Peyer's patch (tissue), 4 donors: ENCODE results near the gene CEP126. TPM values are rescaled to one million over a fixed set of nuclear protein-coding genes. Genes with fewer than 3 reads are reported as not detected.
"Not testable (repeated sequence)": the region's sequence is repeated elsewhere in the genome, so short reads cannot be mapped to it uniquely, and the experiment has no call there.

Experiments used
- DNase-seq, 3 donors: peaks; one replicate each; pipeline ENCODE4 v3.0.0-alpha.2; 2017 to 2019
- H3K27ac ChIP-seq, 4 donors: fragments of 200-600 bp; sonication (generic); one replicate each; pipeline ENCODE4 v1.5.1; 2016 to 2019
- H3K27me3 ChIP-seq, 2 donors: fragments of 200-600 bp; sonication (generic); one replicate each; pipeline ENCODE4 v1.5.1; 2019
- H3K36me3 ChIP-seq, 3 donors: fragments of 200-600 bp; sonication (generic); one replicate each; pipeline ENCODE4 v1.5.1; 2016 to 2019
- H3K4me1 ChIP-seq, 4 donors: fragments of 200-600 bp; sonication (generic); one replicate each; pipeline ENCODE4 v1.5.1; 2016 to 2019
- H3K4me3 ChIP-seq, 4 donors: fragments of 200-600 bp; sonication (generic); 1 replicate in 3 of 4; 2 replicates in 1 of 4; pipeline ENCODE4 v1.5.1; 2016 to 2019; ENCODE audit warnings: mild to moderate bottlenecking in 1 of 4
- H3K9me3 ChIP-seq, 4 donors: fragments of 200-600 bp; sonication (generic); one replicate each; pipeline ENCODE4 v1.5.1; 2016 to 2019; ENCODE audit warnings: mild to moderate bottlenecking in 1 of 4
- POLR2A ChIP-seq, 2 donors: fragments of 450-650 bp; IDR thresholded peaks; one replicate each; pipeline ENCODE4 v1.5.1; 2017; ENCODE audit warnings: antibody characterized with exemption in 2 of 2, mild to moderate bottlenecking in 2 of 2, moderate library complexity in 2 of 2
- total RNA-seq, 4 donors: library from RNA; depleted of rRNA; stranded (reverse); fragments of >200 nt; gene quantifications; one replicate each; pipeline ENCODE4 v1.1.0, GENCODE V29; 2016
- TF ChIP-seq, protein P1 (sequence below), 6 experiments: fragments of 450-650 bp in 4 of 6; fragments of 200-600 bp in 2 of 6; sonication (generic) in 1 of 6; IDR thresholded peaks; one replicate each; pipeline ENCODE4 v1.5.1; 2017 to 2019; ENCODE audit warnings: antibody characterized with exemption in 6 of 6, mild to moderate bottlenecking in 3 of 6, moderate library complexity in 1 of 6

Gene CEP126
- total RNA-seq, 4 donors from 2014 or later: 2.0 to 12.4 (median 4.2) TPM

- Histone ChIP-seq H3K36me3 (no peaks in the 10 kb centered on the region), H3K27ac (no peak overlapping the region), H3K4me3 (no peak overlapping the region), H3K9me3 (no peaks in the 10 kb centered on the region), H3K4me1 (no peaks in the 10 kb centered on the region), H3K27me3 (no peaks in the 10 kb centered on the region)
- DNase-seq: no peak
- TF ChIP-seq, protein P1, sequence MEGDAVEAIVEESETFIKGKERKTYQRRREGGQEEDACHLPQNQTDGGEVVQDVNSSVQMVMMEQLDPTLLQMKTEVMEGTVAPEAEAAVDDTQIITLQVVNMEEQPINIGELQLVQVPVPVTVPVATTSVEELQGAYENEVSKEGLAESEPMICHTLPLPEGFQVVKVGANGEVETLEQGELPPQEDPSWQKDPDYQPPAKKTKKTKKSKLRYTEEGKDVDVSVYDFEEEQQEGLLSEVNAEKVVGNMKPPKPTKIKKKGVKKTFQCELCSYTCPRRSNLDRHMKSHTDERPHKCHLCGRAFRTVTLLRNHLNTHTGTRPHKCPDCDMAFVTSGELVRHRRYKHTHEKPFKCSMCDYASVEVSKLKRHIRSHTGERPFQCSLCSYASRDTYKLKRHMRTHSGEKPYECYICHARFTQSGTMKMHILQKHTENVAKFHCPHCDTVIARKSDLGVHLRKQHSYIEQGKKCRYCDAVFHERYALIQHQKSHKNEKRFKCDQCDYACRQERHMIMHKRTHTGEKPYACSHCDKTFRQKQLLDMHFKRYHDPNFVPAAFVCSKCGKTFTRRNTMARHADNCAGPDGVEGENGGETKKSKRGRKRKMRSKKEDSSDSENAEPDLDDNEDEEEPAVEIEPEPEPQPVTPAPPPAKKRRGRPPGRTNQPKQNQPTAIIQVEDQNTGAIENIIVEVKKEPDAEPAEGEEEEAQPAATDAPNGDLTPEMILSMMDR (IDR thresholded peaks at IDR 0.05): no peak
- no peak for TF ChIP-seq POLR2A (IDR thresholded peaks at IDR 0.05)
Measured at GRCh38 chr11:101949680-101950220, 34.9 kb downstream of the CEP126 start.

DNA sequence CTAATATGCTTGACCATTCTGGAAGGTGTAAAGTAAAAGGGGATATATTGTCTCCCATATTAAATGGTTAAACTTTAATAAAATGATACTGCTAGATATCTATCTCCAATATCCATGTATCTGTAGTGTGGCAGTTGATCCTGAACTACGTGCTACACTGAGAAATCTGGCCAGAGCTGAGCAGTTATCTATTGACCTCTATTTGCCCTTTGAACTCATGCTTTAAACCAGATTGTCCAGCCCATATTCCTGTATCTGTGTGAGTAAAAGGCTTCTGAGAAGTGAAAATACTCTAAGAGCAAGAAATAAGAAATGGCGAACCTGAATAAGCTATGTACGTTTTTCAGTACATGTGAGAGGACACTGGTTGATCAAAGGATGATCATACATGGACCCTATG, 40.5 kb downstream of the CEP126 start:
- no peak overlapping the region for H3K4me3 ChIP-seq
- no peaks in the 10 kb centered on the region for H3K27me3 ChIP-seq
- no peak for TF ChIP-seq POLR2A (IDR thresholded peaks at IDR 0.05)
- TF ChIP-seq, protein P1 (IDR thresholded peaks at IDR 0.05): no peak
- no peak for DNase-seq
- no peaks in the 10 kb centered on the region for H3K9me3 ChIP-seq
- H3K4me1 ChIP-seq: no peaks in the 10 kb centered on the region
- H3K27ac ChIP-seq: no peak overlapping the region
- H3K36me3 ChIP-seq: no peaks in the 10 kb centered on the region

- DNase-seq: no peak
- TF ChIP-seq POLR2A (IDR thresholded peaks at IDR 0.05): no peak
- TF ChIP-seq, protein P1 (IDR thresholded peaks at IDR 0.05): no peak
- Histone ChIP-seq H3K27me3 (no peaks in the 10 kb centered on the region), H3K27ac (no peak overlapping the region), H3K36me3 (no peaks in the 10 kb centered on the region), H3K4me3 (no peak overlapping the region), H3K4me1 (no peaks in the 10 kb centered on the region), H3K9me3 (no peaks in the 10 kb centered on the region)
Measured at GRCh38 chr11:101955701-101956100, 40.9 kb downstream of the CEP126 start.

GRCh38 chr11:101960231-101960630, 45.4 kb downstream of the CEP126 start:
- Histone ChIP-seq H3K9me3 (no peaks in the 10 kb centered on the region), H3K36me3 (no peaks in the 10 kb centered on the region), H3K27ac (no peak overlapping the region), H3K4me1 (no peaks in the 10 kb centered on the region), H3K27me3 (no peaks in the 10 kb centered on the region), H3K4me3 (no peak overlapping the region)
- TF ChIP-seq, protein P1 (IDR thresholded peaks at IDR 0.05): no peak
- TF ChIP-seq POLR2A (IDR thresholded peaks at IDR 0.05): no peak
- DNase-seq: no peak

DNA sequence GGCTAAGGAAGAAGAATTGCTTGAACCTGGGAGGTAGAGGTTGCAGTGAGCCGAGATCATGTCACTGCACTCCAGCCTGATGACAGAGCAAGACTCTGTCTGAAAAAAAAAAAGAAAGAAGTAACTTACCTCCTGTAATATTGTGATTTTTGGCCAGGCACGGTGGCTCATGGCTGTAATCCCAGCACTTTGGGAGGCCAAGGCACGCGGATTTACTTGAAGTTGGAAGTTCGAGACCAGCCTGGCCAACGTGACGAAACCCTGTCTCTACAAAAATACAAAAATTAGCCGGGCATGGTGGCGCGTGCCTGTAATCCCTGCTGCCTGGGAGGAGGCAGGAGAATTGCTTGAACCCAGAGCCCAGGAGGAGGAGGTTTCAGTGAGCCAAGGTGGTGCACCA, 49.4 kb downstream of the CEP126 start:
- not testable (repeated sequence) for H3K27ac ChIP-seq, H3K4me1 ChIP-seq, H3K36me3 ChIP-seq, H3K9me3 ChIP-seq, DNase-seq, H3K27me3 ChIP-seq, H3K4me3 ChIP-seq

DNA sequence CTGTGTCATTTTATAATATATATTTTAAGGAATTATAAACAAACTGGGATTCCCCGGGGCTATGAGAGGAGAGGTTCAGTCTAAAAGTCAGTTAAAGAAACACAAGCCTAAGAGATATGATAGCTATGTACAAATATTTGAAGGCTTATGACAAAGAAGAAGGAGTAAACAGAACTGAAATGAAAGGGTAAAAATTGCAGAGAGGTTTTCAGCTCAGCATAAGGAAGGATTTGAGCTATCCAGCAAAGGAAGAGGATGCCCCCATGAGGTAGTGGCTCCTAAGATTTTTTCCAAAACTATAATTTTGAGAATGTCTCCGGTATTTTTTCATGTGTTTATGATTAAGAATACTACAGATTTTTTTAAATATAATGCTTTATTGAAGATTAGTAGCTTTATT, 59.4 kb downstream of the CEP126 start:
- H3K27me3 ChIP-seq: no peaks in the 10 kb centered on the region
- H3K4me1 ChIP-seq: no peaks in the 10 kb centered on the region
- H3K9me3 ChIP-seq: no peaks in the 10 kb centered on the region
- H3K4me3 ChIP-seq: no peak overlapping the region
- no peaks in the 10 kb centered on the region for H3K36me3 ChIP-seq
- TF ChIP-seq POLR2A (IDR thresholded peaks at IDR 0.05): no peak
- TF ChIP-seq, protein P1 (IDR thresholded peaks at IDR 0.05): no peak
- H3K27ac ChIP-seq: no peak overlapping the region
- DNase-seq: no peak
